K562 (cell line): ENCODE data around the gene SYNJ2. TPM values are rescaled to one million over a fixed set of nuclear protein-coding genes. Genes with fewer than 3 reads are reported as not detected.

ENCODE experiments used
- ARID1B ChIP-seq: fragments of 450-650 bp; IDR thresholded peaks from 2 replicates; pipeline ENCODE4 v1.6.1; 2016; ENCODE audit warnings: antibody characterized with exemption, mild to moderate bottlenecking, inconsistent platforms
- BHLHE40 ChIP-seq: IDR thresholded peaks from 2 replicates; pipeline ENCODE4 v1.6.1; 2011; ENCODE audit warnings: low read length, improper control_type of control experiment
- DIDO1 ChIP-seq: fragments of 450-650 bp; IDR thresholded peaks from 2 replicates; pipeline ENCODE4 v1.6.1; 2016; ENCODE audit warnings: low read depth, missing biosample characterization, missing genetic modification characterization
- FOXK1 ChIP-seq: sonication (generic); formaldehyde crosslinking; IDR thresholded peaks from 2 replicates; pipeline ENCODE4 v1.8.0; 2022; ENCODE audit warnings: missing genetic modification reagents, mild to moderate bottlenecking, borderline replicate concordance
- ID3 ChIP-seq, 2 experiments: fragments of 250-450 bp in 1 of 2; fragments of 450-650 bp in 1 of 2; sonication (Bioruptor Pico) in 1 of 2; IDR thresholded peaks; 2 replicates each; pipeline versions ENCODE4 v1.6.1 to v1.8.0; 2016 to 2021; ENCODE audit warnings: mild to moderate bottlenecking in 2 of 2, moderate library complexity in 2 of 2, missing compliant biosample characterization in 1 of 2, missing genetic modification characterization in 1 of 2
- NFATC3 ChIP-seq: fragments of 450-650 bp; IDR thresholded peaks from 2 replicates; pipeline ENCODE4 v1.6.1; 2017; ENCODE audit warnings: mild to moderate bottlenecking
- NR4A1 ChIP-seq, 2 experiments: fragments of 250-450 bp in 1 of 2; fragments of 450-650 bp in 1 of 2; sonication (Bioruptor Pico) in 1 of 2; IDR thresholded peaks; 2 replicates each; pipeline versions ENCODE4 v1.4.0 to v1.6.1; 2016 to 2020; ENCODE audit warnings: mild to moderate bottlenecking in 2 of 2, missing compliant biosample characterization in 1 of 2, missing genetic modification characterization in 1 of 2, moderate library complexity in 1 of 2
- PKNOX1 ChIP-seq: fragments of 450-650 bp; IDR thresholded peaks from 2 replicates; pipeline ENCODE4 v1.6.1; 2016
- RBM14 ChIP-seq: fragments of 200-400 bp; formaldehyde crosslinking; IDR thresholded peaks from 2 replicates; pipeline ENCODE4 v1.6.1; 2018; ENCODE audit warnings: low read depth, mild to moderate bottlenecking, low read length, moderate library complexity, borderline replicate concordance; ENCODE audit not compliant: insufficient read depth
- RERE ChIP-seq: sonication (generic); formaldehyde crosslinking; IDR thresholded peaks from 2 replicates; pipeline ENCODE4 v1.8.0; 2023; ENCODE audit warnings: missing genetic modification reagents, mild to moderate bottlenecking, borderline replicate concordance
- THAP12 ChIP-seq: fragments of 250-450 bp; sonication (Bioruptor Pico); IDR thresholded peaks from 2 replicates; pipeline ENCODE4 v1.9.0; 2021; ENCODE audit warnings: mild to moderate bottlenecking, inconsistent platforms
- THAP7 ChIP-seq: fragments of 250-450 bp; sonication (Bioruptor Pico); IDR thresholded peaks from 2 replicates; pipeline ENCODE4 v1.5.0; 2021
- ZZZ3 ChIP-seq: fragments of 450-650 bp; IDR thresholded peaks from 2 replicates; pipeline ENCODE4 v1.6.1; 2016; ENCODE audit warnings: antibody characterized with exemption, mild to moderate bottlenecking, moderate library complexity
- polyA plus RNA-seq, 8 experiments: library from polyadenylated mRNA; depleted of rRNA in 4 of 8; stranded (reverse) in 5 of 8; unstranded in 3 of 8; fragments of >200 nt; fragmentation: Nextera tagmentation in 2 of 8; fragmentation: Illumina TruSeq in 1 of 8; extraction: Ambion mirVana in 2 of 8; extraction: Trizol in 1 of 8; gene quantifications; 2 replicates each; pipeline versions ENCODE4 v1.2.1 to v1.2.3, GENCODE V29; 2011 to 2014; ENCODE audit warnings: inconsistent platforms in 1 of 8, missing spikeins in 1 of 8
- total RNA-seq, 7 experiments: library from RNA; depleted of rRNA in 6 of 7; stranded (reverse); fragments of >200 nt in 6 of 7; fragmentation: Illumina TruSeq in 2 of 7; extraction: Trizol in 2 of 7; gene quantifications; 2 replicates each; pipeline versions ENCODE4 v1.2.1 to v1.2.3, GENCODE V29; 2011 to 2021; ENCODE audit warnings: low replicate concordance in 1 of 7

The SYNJ2 gene
- total and polyA plus RNA-seq, 9 of the 15 experiments (the other 6 are each of a cell fraction or from before 2014, with no cell fraction given): 3.0 to 27.7 (median 17.8) TPM

- TF ChIP-seq PKNOX1 (no peak; the same call in 1 of the 2 replicates), THAP12 (CRISPR knock-in tag) (no peak), NR4A1 (CRISPR knock-in tag; IDR thresholded peaks at IDR 0.05) (no peak), NR4A1 (tag; IDR thresholded peaks at IDR 0.05) (no peak), RBM14 (no peak), NFATC3 (no peak), ARID1B (no peak), ID3 (CRISPR knock-in tag; IDR thresholded peaks at IDR 0.05) (no peak), ID3 (tag; IDR thresholded peaks at IDR 0.05) (no peak), BHLHE40 (peak; percentile 93), DIDO1 (no peak), RERE (CRISPR knock-in tag) (no peak), THAP7 (CRISPR knock-in tag) (no peak), FOXK1 (CRISPR knock-in tag) (no peak; the same call in 1 of the 2 replicates), ZZZ3 (no peak)
Measured at GRCh38 chr6:157980288-157981131, 1.2 kb upstream of the SYNJ2 start (continued).
